HG03342 (cell line): Measurements from ENCODE around the gene PRICKLE4.

ENCODE experiments used
- ATAC-seq: cut with Tn5 transposase; IDR thresholded peaks from one replicate; pipeline ENCODE4 v1.9.1; 2021; ENCODE audit warnings: mild to moderate bottlenecking, moderate library complexity; ENCODE audit not compliant: unreplicated experiment

The PRICKLE4 gene

GRCh38 chr6:41769376-41769775 lies 11.2 kb upstream of the PRICKLE4 start:
- ATAC-seq, result no peak

- ATAC-seq, result no peak
These were observed 10.1 kb upstream of the PRICKLE4 start for GRCh38 chr6:41770381-41771057.

- no peak for ATAC-seq
These were observed 9.3 kb upstream of the PRICKLE4 start for GRCh38 chr6:41771058-41771983.

GRCh38 chr6:41774841-41775240 lies 5.7 kb upstream of the PRICKLE4 start:
- ATAC-seq, result no peak

- ATAC-seq, result no peak
These were observed 5.2 kb upstream of the PRICKLE4 start for GRCh38 chr6:41775293-41775882.

- ATAC-seq, result no peak
These were observed 2.9 kb upstream of the PRICKLE4 start for GRCh38 chr6:41777551-41778285.

- ATAC-seq, result no peak
These were observed 1.7 kb upstream of the PRICKLE4 start for GRCh38 chr6:41778895-41779294.

- ATAC-seq, result no peak
These were observed 1.2 kb upstream of the PRICKLE4 start for GRCh38 chr6:41779336-41779735.

- ATAC-seq, result peak; percentile 92
These were observed 613 bp upstream of the PRICKLE4 start, which contains the start of gene FRS3 for GRCh38 chr6:41779788-41780550. TSS of gene FRS3 (minus strand) at chr6:41779900. CDS start at chr6:41776987, 2,913 bp downstream.

GRCh38 chr6:41781366-41781730 lies 766 bp downstream of the PRICKLE4 start:
- ATAC-seq, result no peak

- no peak for ATAC-seq
These were observed 2.7 kb downstream of the PRICKLE4 start for GRCh38 chr6:41783106-41783780.

- ATAC-seq, result no peak
These were observed 4.1 kb downstream of the PRICKLE4 start for GRCh38 chr6:41784581-41785171.

GRCh38 chr6:41785254-41785653 lies 4.7 kb downstream of the PRICKLE4 start:
- no peak for ATAC-seq

- ATAC-seq, result peak; percentile 4
These were observed 5.3 kb downstream of the PRICKLE4 start for GRCh38 chr6:41785689-41786450.

- peak; percentile 59 for ATAC-seq
These were observed 6.1 kb downstream of the PRICKLE4 start for GRCh38 chr6:41786451-41787218.

- peak; percentile 78 for ATAC-seq
These were observed 6.8 kb downstream of the PRICKLE4 start, which contains the start of gene TOMM6 for GRCh38 chr6:41787219-41787917. TSS of gene TOMM6 (plus strand) at chr6:41787694. CDS start at chr6:41787698, 4 bp downstream.

- ATAC-seq, result no peak
These were observed 8.8 kb downstream of the PRICKLE4 start for GRCh38 chr6:41789390-41789724.
